Heart left ventricle (tissue), 13 donors: ENCODE measurements around the gene ZNF30.
"Not testable (repeated sequence)": the region's sequence is repeated elsewhere in the genome, so short reads cannot be mapped to it uniquely, and the experiment has no call there.

Experiments used
- CTCF ChIP-seq, 12 donors: fragments of 200-600 bp; sonication (generic) in 4 of 12; IDR thresholded peaks; one replicate each; pipeline versions ENCODE4 v1.5.0 to v1.8.0; 2018 to 2022; ENCODE audit warnings: antibody characterized with exemption in 12 of 12, mild to moderate bottlenecking in 5 of 12
- POLR2A ChIP-seq, 2 donors: fragments of 450-650 bp; IDR thresholded peaks; one replicate each; pipeline ENCODE4 v1.6.1; 2017; ENCODE audit warnings: antibody characterized with exemption in 2 of 2, mild to moderate bottlenecking in 2 of 2, moderate library complexity in 2 of 2
- donor health status: ischemic (EF 13 %, LVEDD 7.1; RV severe dilation, severe dysfunction).
- donor health status: DM: no; HTN: yes; CAD: no.
- donor health status: DM: no; HTN: no; CAD: no.
- donor health status: ischemic (EF 25% LVEDD 6.9; RV normal size, moderate dysfunction).
- donor health status: ischemic (EF 25% LVEDD 5.7; RV mildly dilated, moderate dysfunction).
- donor health status: ischemic (EF 35%, LVEDD 5.7; RV mildly dilated, moderate dysfunction).
- donor health status: nonischemic (EF 11% LVEDD 7.7; RV severe dilation, severe dysfunction).
- donor health status: DM: yes; HTN: yes; CAD: no.
- donor health status: PGD.
- donor health status: ischemic (EF 29% LVEDD 5.4; RV normal size, mild dysfunction).
- donor health status: nonischemic (EF 23%, LVEDD 6.1; RV moderate dilation, normal function).

DNA sequence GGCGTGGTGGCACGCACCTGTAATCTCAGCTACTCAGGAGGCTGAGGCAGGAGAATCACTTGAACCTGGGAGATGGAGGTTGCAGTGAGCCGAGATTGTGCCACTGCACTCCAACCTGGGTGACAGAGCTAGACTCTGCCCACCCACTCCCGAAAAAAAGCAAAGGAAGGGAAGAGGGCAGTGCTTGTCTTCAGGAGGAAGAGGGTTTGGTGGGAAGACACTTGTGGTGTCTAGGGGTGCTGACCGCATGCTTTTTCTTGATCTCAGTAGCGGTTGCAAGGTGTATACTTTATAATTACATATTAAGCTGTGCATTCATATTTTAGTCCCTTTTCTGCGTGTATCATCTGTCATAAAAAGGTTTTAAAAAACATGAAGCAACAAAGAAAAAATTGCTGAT lies 65.9 kb downstream of the ZNF30 start:
- not testable (repeated sequence) for TF ChIP-seq CTCF, POLR2A (IDR thresholded peaks at IDR 0.05)
